ENCODE measurements around the gene IDH3A. TPM values are rescaled to one million over a fixed set of nuclear protein-coding genes. Genes with fewer than 3 reads are reported as not detected.

Gene IDH3A
- total RNA-seq, 1 donor from 2014 or later, result 99.2 TPM

Other genes starting within 250 kb of the IDH3A start
- gene TBC1D2B, start 71.7 kb upstream of the IDH3A start, total RNA-seq, result 18.6 TPM
- gene SH2D7, start 56.8 kb upstream of the IDH3A start, total RNA-seq, result not detected
- 5.6 TPM for gene CIB2, start 17.9 kb upstream of the IDH3A start, total RNA-seq
- not detected for gene ACSBG1, start 85.2 kb downstream of the IDH3A start, total RNA-seq
- 9.5 TPM for gene DNAJA4, start 115.2 kb downstream of the IDH3A start, total RNA-seq
- gene SKIC8, start 150.2 kb downstream of the IDH3A start, total RNA-seq, result 38.3 TPM
- not detected for gene CRABP1, start 191.0 kb downstream of the IDH3A start, total RNA-seq

Measured in esophagus mucosa (tissue), 1 donor.